Stimulated activated CD8-positive, alpha-beta memory T cell treated with anti-CD3 and anti-CD28 coated beads, Interleukin-2, amount 100 ng/mL, for 1 hour (primary cell): ENCODE results near the gene TCTN1.
"Not testable (repeated sequence)": the region's sequence is repeated elsewhere in the genome, so short reads cannot be mapped to it uniquely, and the experiment has no call there.

Source experiments
- DNase-seq, 2 donors: peaks; one replicate each; pipeline ENCODE4 v3.0.0-alpha.2; 2020; ENCODE audit warnings: low read depth in 2 of 2

Gene TCTN1

DNA sequence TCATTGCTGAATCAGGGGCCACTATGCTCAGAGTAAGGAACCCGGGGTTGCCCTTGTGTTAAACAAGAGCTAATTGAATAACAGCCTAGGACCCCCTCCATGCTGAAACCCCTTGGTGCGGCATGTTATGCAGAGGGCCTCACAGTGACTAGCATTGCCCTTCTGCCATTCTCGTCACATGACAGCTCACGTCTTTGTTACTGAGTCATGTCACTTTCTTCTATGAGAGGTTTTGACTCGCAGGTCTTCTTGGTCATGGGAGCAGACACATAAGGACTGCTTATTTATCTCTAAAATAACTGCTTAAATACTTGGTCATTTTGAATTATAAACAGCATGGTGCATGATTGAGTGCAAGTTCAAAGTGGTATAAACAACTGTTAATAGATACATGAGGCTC, 24.9 kb downstream of the TCTN1 start:
- no peak for DNase-seq

- DNase-seq = no peak
Measured at GRCh38 chr12:110639336-110640141, 25.6 kb downstream of the TCTN1 start.

GRCh38 chr12:110640275-110641025, 26.5 kb downstream of the TCTN1 start:
- DNase-seq = no peak

DNA sequence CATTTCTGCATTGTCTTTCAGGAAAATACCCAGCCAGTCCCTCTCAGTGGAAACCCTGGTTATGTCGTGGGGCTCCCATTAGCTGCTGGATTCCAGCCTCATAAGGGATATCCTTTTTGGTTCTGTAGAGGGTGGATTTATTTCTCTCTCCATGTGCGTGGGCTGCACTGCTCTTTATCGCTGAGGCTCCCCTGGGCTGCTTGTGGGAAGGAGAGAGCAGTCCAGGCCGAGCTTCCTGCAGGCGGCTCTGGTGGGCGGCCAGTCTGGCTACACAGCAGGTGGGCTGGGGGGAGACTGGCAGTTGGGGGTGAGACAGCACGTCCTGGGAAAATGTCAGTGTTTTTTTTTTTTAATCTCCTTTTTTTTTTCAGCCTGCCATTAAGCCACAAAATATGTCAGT, 27.6 kb downstream of the TCTN1 start:
- DNase-seq = no peak

DNA sequence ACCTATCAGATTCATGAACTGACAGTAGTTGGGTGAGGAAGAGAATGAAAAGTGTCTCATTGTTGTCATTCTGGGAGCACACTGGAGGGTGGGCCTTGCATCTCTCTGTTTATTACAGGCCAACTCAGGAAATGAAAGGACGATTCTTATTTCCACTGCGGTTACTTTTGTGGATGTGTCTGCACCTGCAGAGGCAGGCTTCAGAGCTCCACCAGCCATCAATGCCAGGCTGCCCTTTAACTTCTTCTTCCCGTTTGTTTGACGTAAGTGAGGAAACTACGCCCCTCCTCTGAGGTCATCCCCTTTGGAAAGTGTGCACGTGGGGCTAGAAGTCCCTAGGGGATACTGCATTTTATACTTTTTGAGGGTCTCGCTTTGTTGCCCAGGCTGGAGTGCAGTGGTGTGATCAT, 33.7 kb downstream of the TCTN1 start:
- no peak for DNase-seq

DNA sequence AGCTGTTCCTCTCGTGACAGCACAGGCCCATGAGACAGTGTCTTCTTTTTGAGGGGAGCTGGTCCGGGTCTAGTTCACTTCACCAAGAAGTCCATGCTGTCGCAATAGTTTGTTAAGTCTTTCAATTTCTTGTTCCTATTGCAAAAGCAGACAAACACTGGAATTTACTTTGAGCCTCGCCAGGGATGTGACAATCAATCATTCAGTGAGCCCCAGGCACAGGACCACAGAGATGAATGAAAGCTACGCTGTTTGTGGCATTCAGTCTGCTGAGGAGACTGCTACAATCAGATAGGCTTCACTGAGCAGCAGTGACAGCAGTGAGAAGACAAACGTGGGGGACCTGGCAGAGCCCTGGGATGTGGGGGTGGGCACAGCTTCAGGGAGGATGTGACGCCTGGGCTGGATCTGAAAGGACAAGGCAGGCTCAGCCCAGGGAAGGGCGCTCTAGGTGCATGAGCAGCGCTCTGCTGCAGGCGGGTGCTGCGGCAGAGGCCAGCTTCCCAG, 35.5 kb downstream of the TCTN1 start:
- no peak for DNase-seq

GRCh38 chr12:110654238-110654637, 40.3 kb downstream of the TCTN1 start:
- not testable (repeated sequence) for DNase-seq

- DNase-seq = no peak
Measured at GRCh38 chr12:110656071-110656655, 42.2 kb downstream of the TCTN1 start.

DNA sequence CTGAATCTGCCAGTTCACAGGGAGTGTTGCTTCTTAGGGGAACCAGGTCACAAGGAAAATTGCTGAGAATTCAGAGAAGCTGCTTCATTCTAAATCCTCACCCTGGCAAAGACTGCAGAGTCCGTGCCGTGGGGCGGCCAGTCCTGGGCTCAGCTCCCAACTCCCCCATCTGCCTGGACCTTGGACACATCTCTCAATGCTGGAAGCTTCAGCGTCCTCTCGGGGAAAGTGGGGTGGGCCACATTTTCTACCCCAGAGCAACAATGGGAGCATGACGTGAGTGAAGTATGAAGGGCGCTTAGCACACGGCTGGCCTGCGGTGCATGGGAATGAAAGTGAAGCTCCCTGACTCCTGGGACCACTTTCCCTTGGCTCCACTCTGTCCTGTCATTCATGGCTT, 43.8 kb downstream of the TCTN1 start:
- DNase-seq = no peak

DNA sequence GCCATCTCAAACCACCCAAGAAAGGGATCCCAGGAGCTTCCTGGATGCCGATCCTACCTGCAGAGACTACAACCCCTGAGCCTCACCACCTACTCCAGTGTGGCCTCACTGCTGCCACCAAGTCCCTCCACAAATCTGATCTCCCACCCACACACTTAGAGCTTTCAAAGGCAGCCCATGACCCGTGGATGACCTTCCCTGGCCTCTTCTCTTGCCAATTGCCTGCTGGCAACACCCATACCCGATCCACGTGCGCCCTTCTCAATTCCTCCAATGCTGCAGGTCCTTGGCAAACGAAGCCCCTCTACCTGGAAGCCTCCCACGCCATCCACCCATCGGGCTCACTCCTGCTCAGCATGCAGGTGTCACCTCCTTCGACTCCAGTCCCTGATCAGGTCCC, 44.3 kb downstream of the TCTN1 start:
- DNase-seq = no peak

- no peak for DNase-seq
Measured at GRCh38 chr12:110658878-110659277, 44.9 kb downstream of the TCTN1 start.

- peak; percentile 27 to 28 for DNase-seq
Measured at GRCh38 chr12:110661337-110661972, 47.5 kb downstream of the TCTN1 start.

GRCh38 chr12:110666892-110667291, 53.0 kb downstream of the TCTN1 start:
- no peak for DNase-seq

GRCh38 chr12:110667671-110668070, 53.7 kb downstream of the TCTN1 start:
- no peak for DNase-seq

GRCh38 chr12:110668480-110669192, 54.7 kb downstream of the TCTN1 start:
- no peak for DNase-seq

DNA sequence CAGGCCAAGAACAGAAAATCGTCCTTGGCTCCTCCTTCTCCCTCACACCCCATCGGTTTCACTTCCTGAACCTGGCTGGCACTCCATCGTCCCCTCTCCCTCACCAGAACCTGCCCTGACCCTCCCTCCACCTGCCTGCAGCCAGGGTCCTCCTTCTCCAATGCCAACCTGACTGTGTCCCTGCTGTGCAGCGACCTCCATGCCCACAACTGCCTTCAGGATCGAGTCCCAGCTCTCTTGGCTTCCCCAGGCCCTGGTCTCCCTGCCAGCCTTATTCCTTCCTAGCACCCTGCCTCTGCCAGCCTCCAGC, 55.2 kb downstream of the TCTN1 start:
- DNase-seq = no peak

GRCh38 chr12:110670161-110670701, 56.3 kb downstream of the TCTN1 start:
- DNase-seq = no peak

DNA sequence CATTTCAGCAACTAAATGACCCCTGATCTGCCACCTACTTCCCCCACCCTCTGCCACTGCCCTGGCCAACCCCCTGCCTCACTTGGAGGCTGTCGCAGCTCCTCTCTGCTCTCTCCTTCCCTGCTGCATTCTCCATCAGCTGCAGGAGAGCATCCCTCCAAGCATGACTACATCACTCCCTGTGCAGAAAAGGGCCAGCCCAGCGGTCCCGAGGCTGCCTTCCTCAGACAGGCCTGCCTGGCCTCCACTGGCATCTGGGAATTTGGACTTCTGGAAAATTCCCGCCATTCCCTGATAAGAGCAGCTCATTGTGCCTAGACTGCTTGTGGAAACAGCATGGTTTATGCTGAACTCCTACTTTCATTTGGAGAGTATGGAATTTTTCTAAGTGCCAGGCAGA, 62.2 kb downstream of the TCTN1 start:
- no peak for DNase-seq

GRCh38 chr12:110677206-110677911, 63.4 kb downstream of the TCTN1 start:
- DNase-seq = no peak

DNA sequence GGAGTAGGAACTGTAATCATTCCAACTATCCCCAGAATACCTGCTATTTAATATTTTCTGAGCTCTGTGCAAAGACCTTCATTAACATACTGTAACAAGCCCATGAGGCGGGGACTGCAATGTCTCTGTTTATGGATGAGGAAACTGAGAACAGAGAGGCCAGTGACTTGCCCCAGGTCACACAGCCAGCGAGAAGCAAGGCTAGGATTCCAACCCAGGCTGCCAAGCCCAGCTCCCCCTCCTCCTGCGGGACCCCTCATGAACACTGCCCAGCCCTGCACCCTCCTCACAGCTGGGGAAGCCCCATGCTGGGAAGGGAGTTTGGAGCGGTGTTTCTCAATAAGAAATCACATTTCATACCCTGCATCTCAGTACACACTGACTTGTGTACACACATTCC, 64.1 kb downstream of the TCTN1 start:
- no peak for DNase-seq

DNA sequence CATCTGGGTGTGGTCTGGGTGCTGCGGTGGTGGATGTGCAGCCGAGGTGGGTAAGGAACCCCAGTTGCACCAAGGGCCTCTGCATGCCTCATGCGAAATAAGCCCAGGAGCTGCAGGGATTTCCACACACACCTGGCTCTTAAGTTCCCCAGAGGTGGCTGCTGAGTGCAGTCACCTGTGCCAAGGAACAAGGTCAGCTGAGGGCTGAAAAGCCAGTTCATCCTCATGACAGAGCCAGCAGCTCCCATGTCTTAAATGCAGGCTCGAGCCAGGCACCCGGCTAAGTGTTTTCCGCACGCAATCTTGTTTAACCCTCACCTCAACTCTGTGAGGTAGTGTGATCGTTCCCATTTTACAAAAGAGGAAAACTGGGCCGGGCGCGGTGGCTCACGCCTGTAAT, 65.3 kb downstream of the TCTN1 start:
- DNase-seq = no peak
